Effector CD8-positive, alpha-beta T cell (primary cell): ENCODE measurements around the gene LAX1.
"Not testable (repeated sequence)": the region's sequence is repeated elsewhere in the genome, so short reads cannot be mapped to it uniquely, and the experiment has no call there.

Experiments used
- DNase-seq: peaks from one replicate; lab custom pipeline; 2025; lab: John Stamatoyannopoulos, UW
- total RNA-seq, 4 experiments: gene quantifications; one replicate each; lab custom pipeline; 2026; lab: John Stamatoyannopoulos, UW

Gene LAX1, protein sequence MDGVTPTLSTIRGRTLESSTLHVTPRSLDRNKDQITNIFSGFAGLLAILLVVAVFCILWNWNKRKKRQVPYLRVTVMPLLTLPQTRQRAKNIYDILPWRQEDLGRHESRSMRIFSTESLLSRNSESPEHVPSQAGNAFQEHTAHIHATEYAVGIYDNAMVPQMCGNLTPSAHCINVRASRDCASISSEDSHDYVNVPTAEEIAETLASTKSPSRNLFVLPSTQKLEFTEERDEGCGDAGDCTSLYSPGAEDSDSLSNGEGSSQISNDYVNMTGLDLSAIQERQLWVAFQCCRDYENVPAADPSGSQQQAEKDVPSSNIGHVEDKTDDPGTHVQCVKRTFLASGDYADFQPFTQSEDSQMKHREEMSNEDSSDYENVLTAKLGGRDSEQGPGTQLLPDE
- 92.6 to 114 (median 101) reads per million in 4 experiments for total RNA-seq

DNA sequence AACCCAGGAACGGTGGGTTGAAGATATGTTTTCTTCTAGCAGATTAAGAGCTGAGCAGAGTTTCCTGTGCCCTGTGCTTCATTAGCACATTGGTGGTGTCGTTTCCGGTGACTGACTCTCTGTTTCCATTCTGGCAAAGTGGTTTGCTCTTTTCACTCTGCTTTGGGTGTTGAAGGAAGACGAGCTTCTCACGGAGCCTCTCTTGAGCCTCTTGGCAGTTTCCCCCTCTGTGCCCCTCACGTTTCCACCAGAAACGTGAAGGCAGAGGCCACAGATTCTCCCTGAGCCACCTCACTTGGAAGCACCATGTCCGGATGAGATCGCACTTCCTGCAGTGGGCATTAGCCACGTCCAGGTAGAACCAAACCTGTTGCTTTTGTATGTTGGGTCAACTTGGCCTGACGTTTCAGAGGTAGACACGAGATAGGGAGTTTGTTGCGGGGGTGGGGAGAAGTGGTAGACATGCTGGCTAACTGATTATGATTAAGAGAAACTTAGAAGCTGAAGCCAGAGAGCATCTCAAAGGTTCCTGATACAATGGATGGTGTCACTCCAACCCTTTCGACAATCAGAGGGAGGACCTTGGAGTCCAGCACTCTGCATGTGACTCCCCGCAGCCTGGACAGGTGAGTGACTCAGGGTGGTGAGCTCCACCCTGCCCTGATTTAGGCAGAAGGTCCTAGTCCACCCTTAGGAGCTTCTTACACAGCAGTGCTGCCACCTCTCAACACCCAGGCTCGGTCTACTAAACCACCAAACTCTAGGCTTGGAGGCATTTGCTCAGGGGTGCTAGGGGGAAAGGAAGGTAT lies at the start of gene LAX1:
LAX1 (plus strand) TSS at position 155 of the 809 bp plus-strand sequence; CDS start at position 538, 383 bp downstream.
- peak; percentile 21 for DNase-seq

DNA sequence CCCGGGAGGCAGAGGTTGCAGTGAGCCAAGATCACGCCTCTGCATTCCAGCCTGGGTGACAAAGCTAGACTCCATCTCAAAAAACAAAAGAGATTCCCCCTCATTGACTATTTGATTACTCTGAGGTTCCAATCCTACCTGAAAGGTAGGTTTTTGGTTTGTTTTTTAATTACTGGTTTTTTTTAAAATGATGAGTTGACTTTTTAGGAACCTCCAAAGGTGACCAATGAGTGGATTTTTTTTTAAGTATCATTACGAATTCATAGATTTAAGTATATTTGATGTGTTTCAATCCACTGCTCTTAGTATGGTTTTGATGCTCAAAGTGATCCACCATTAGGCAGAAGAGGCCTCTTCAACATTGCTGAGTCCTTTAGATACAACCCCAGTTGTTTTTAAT lies 47.9 kb upstream of the LAX1 start:
- no peak for DNase-seq

DNA sequence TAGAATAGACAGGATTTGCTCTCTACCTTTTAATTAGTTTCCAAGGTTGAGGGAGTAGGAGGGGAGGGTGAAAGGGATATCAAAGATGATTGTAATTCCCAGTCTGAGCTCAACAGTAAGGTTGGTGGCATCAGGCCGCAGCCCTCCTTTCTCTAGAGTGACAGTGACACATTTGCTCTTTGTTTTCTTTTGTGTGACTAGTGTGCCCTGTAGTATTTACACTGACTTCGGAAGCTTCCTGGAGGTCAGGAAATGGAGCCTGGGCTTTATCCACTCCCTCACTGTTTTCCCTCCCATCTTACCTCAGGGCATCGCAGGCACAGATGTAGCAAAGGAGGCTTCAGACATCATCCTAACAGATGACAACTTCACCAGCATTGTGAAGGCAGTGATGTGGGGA lies 44.7 kb upstream of the LAX1 start:
- DNase-seq, result no peak

DNA sequence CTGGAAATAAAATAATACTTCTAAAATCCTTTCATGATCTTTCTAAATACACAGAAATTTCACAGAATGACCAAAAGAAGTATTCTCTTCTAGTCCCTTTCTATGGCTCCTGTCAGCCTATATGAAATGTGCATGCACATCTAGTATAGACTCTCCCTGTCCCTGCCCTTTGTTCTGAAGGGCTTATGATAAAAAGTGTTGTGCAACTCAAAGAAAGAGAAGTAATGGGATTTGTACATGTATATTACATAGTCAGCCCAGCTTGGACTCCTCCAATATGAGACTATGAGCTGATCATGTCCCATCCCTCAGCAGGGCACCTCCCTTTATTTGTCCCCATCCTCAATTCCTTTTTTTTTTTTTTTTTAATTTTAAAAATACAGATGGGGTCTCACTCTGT lies 42.1 kb upstream of the LAX1 start:
- no peak for DNase-seq

- no peak for DNase-seq
Measured at GRCh38 chr1:203726417-203726867, 38.5 kb upstream of the LAX1 start.

GRCh38 chr1:203733009-203733863 lies 31.7 kb upstream of the LAX1 start:
- no peak for DNase-seq

GRCh38 chr1:203742436-203742835 lies 22.5 kb upstream of the LAX1 start:
- no peak for DNase-seq

DNA sequence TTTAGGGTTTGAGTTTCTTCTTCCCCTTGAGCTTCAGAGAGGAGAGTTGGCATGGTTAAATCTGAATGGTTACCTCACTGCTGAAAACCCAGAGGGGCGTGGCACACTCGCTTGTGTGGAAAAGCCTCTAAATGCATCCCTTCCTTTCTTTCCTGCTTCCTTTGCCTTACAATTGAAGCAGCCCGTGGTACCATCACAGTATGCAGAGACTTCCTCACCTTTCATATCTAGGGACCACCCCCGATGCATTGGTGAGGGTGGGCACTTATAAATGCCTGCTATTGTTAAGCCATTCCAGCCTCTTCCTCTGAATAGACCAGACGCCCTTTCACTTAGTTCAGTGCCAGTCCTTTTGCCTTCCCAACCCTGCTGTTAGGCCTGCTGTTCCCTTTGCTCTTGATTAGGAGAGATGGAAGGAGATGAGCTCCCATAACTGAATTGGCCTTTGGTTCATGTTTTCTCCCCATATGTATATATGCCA lies 21.9 kb upstream of the LAX1 start:
- DNase-seq, result no peak

DNA sequence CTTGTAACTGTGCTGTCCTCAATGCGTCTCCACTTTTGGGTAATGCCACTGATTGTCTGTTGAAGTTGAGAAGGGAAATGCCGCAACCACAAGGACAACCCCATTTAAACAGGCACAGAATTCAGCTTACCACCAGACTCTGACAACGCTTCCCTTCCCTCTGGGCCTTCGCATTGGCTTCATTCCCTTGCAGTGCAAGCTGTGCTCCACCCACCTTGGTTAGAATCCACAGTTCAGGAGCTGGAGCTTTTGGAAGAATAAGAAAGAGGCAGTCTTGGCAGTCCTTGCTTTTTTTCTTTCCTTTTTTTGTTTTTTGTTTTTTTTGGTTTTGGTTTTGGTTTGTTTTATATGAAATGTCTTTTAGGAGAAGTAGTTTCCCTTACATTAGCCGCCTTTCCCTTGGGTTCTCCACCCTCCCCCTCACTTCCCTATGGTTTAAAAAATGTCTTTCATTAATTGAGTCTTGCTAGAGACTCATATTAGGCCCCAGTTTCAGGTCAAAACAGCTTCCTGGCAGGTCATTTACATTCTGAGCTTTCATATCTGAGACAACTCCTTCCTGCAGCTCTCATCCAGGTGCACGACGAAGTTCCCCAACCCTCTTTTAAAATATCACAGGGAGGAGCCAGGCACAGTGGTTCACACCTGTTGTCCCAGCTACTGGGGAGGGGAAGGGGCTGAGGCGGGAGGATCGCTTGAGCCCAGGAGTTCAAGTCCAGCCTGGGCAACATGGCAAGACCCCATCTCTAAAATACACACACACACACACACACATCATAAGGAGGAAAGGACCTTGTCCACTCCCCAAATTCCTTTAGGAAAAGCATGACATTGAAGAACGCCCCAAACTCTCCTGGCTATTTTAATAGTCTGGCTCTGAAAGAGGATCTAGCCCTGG lies 20.7 kb upstream of the LAX1 start:
- no peak for DNase-seq

GRCh38 chr1:203746281-203746680 lies 18.7 kb upstream of the LAX1 start:
- DNase-seq, result no peak

DNA sequence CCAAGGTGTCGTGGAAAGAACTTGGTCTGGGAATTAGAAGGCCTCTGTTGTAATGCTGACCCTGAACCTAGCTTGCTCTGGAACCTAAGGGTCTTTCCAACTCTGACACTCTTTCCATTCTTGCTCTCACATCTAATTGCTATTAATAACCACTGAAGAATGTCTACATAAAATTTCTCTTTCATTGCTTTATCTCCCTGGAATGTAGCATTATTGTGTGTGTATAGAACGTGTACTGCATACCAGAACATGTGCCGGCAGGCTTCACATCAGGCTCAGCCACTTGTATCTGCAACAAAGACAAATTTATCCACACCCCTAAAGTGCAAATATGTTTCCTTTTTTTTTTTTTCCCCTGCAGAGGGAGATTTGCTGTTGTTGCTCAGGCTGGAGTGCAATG lies 13.9 kb upstream of the LAX1 start:
- DNase-seq, result no peak

DNA sequence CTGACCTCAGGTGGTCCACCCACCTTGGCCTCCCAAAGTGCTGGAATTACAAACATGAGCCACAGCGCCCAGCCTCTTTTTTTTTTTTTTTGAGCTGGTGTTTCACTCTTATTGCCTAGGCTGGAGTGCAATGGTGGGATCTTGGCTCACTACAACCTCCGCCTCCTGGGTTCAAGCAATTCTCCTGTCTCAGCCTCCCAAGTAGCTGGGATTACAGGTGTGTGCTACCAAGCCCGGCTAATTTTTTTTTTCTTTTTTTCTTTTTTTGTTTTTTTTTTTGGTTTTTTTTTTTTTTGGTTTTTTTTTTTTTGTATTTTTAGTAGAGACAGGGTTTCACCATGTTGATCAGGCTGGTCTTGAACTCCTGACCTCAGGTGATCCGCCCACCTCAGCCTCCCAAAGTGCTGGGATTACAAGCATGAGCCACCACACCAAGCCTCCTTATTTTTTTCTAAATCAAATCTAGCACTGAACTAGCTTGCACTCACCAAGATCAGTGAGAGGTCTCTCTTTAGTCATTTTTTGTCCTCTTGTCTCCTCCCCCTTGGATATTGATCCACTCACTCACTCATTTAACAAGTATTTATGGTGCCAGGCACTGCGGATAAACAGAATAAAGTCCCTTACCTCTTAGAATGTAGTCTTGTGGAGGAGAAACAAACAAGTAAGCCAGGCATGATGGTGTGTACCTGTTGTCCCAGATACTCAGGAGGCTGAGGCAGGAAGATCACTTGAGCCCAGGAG lies 13.2 kb upstream of the LAX1 start:
- not testable (repeated sequence) for DNase-seq

DNA sequence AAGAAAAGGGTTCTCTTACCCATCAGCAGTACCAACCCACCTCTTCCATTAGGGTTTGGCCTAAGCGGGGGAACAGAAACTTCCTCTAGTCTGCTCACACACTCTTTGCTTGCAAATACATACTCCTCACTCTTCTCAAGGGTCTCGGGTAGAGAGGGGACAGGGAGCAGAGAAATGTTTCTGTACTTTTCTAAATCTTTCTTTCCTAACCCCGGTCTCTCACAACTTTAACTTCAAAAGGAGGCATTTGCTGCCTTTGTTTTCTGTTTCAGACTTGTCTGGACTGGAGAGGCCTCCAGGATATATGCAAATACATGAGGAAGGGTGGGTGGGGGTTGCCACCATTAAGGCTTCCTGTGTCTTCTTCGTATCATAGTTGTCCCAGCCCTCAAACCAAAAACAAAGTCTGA lies 10.5 kb upstream of the LAX1 start:
- DNase-seq, result no peak

- DNase-seq, result no peak
Measured at GRCh38 chr1:203756036-203756435, 8.9 kb upstream of the LAX1 start.

DNA sequence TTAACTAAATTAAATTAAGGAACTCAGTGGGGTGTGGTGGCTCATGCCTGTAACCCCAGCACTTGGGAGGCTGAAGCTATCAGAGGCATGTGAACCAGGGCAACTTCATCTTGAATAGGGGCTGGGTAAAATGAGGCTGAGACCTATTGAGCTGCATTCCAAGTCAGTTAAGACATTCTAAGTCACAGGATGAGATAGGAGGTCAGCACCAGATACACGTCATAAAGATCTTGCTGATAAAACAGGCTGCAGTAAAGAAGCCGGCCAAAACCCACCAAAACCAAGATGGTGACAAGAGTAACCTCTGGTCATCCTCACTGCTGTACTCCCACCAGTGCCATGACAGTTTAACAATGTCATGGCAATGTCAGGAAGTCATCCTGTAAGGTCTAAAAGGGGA lies 6.2 kb upstream of the LAX1 start:
- not testable (repeated sequence) for DNase-seq

DNA sequence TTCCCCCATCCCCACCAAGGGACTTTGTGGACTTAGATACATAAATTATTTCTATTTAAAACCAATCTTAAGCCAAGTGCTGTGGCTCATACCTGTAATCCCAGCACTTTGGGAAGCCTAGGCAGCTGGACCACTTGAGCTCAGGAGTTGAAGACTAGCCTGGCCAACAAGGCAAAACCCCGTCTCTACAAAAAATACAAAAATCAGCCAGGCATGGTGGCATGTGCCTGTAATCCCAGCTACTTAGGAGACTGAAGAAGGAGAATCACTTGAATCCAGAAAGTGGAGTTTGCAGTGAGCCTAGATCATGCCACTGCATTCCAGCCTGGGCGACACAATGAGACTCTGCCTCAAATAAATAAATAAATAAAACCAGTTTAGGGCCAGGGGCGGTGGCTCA lies 4.5 kb upstream of the LAX1 start:
- DNase-seq, result no peak

DNA sequence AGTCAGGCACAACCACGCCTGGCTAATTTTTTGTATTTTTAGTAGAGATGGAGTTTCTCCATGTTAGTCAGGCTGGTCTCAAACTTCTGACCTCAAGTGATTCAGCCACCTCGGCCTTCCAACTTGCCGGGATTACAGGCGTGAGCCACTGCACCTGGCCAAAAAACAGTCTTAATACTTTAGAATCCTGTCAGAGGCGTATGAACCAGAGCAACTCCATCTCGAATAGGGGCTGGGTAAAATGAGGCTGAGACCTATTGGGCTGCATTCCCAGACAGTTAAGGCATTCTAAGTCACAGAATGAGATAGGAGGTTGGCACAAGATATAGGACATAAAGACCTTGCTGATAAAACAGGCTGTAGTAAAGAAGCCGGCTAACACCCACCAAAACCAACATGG lies 3.0 kb upstream of the LAX1 start:
- DNase-seq, result not testable (repeated sequence)

DNA sequence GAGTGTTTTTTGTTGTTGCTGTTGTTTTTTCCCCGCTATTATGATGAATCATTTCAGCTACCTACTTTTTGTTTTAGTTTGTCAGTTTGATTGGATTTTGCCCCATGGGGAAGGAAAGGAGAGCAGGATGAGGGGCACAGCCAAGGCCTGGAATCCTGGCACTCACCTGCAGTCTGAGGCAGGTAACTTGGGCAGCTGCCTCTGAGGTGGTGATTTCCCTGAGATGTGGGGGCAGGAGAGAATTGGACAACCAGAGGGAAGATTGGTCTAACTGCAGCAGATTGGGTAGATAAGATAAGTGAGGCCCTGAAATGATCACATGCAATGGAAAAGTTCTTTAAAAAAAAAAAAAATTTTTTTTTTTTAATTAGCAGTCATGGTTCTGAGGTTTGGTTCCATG lies 1.5 kb upstream of the LAX1 start:
- DNase-seq, result no peak

- DNase-seq, result no peak
Measured at GRCh38 chr1:203764105-203765028, 616 bp upstream of the LAX1 start.
